ENCODE data around the gene PPP2R3B.
A peak's percentile ranks its signal among the peaks of the same experiment; 100 is the strongest.

The PPP2R3B gene

GRCh38 chrX:320126-320783, 66.5 kb downstream of the PPP2R3B start:
- H3K4me3 ChIP-seq (ENCODE audit: control insufficient read depth, low read depth, low read length): peak overlapping the region; percentile 83
- TF ChIP-seq, protein P1, sequence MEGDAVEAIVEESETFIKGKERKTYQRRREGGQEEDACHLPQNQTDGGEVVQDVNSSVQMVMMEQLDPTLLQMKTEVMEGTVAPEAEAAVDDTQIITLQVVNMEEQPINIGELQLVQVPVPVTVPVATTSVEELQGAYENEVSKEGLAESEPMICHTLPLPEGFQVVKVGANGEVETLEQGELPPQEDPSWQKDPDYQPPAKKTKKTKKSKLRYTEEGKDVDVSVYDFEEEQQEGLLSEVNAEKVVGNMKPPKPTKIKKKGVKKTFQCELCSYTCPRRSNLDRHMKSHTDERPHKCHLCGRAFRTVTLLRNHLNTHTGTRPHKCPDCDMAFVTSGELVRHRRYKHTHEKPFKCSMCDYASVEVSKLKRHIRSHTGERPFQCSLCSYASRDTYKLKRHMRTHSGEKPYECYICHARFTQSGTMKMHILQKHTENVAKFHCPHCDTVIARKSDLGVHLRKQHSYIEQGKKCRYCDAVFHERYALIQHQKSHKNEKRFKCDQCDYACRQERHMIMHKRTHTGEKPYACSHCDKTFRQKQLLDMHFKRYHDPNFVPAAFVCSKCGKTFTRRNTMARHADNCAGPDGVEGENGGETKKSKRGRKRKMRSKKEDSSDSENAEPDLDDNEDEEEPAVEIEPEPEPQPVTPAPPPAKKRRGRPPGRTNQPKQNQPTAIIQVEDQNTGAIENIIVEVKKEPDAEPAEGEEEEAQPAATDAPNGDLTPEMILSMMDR (conservative IDR thresholded peaks at IDR 0.05; ENCODE audit: control insufficient read depth, insufficient read depth, low read depth, low read length): no peak
- peak; percentile 18 for DNase-seq (ENCODE audit: low read depth)

GRCh38 chrX:319579-320125, 67.1 kb downstream of the PPP2R3B start:
- TF ChIP-seq, protein P1 (conservative IDR thresholded peaks at IDR 0.05; ENCODE audit: control insufficient read depth, insufficient read depth, low read depth, low read length): no peak
- peak overlapping the region; percentile 83 for H3K4me3 ChIP-seq (ENCODE audit: control insufficient read depth, low read depth, low read length)
- DNase-seq (ENCODE audit: low read depth): no peak

DNA sequence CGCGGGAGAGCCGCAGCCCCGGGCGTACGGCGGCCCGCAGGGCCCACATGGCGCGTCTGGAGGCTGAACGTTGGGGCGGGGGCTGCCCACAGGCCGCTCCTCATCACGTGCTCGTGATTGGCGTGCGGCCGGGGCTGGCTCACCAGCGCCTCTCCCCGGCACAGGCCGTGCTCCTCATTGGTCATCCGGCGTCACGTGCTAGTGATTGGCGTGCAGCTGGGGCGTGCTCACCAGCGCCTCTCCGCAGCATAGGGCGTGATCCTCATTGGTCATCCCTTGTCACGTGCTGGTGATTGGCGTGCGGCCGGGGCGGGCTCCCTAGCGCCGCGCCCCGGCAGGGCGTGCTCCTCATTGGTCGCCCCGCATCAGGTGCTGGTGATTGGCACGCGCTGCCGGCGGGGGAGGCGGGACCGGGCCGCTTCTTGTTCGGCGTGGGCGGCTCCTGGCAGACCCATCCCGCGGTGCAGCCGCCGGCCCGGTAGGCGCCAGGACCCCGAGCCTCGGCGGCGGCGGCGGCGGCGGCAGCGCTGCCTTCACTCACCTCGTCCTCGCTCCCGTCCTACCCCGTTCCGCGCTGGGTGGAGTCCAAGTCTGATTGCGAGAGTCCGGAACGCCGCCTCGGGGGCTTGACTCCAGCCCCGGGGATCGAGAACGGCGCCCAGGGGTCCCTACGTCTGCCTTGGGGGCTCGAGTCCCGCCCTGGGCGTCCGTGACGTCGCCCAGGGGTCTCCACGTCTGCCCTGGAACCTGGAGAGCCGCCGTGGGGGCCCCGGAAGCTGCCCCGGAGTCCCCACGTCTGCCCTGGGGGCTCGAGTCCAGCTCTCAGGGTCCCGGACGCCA, 67.7 kb downstream of the PPP2R3B start, which contains the start of gene GTPBP6:
GTPBP6 (minus strand) TSS at position 58 of the 840 bp plus-strand sequence; CDS start at position 49, 9 bp downstream.
- H3K4me3 ChIP-seq (ENCODE audit: control insufficient read depth, low read depth, low read length): peak within 1 kb of the TSS; percentile 83
- DNase-seq (ENCODE audit: low read depth): peak; percentile 99
- TF ChIP-seq, protein P1 (conservative IDR thresholded peaks at IDR 0.05; ENCODE audit: control insufficient read depth, insufficient read depth, low read depth, low read length): no peak

DNA sequence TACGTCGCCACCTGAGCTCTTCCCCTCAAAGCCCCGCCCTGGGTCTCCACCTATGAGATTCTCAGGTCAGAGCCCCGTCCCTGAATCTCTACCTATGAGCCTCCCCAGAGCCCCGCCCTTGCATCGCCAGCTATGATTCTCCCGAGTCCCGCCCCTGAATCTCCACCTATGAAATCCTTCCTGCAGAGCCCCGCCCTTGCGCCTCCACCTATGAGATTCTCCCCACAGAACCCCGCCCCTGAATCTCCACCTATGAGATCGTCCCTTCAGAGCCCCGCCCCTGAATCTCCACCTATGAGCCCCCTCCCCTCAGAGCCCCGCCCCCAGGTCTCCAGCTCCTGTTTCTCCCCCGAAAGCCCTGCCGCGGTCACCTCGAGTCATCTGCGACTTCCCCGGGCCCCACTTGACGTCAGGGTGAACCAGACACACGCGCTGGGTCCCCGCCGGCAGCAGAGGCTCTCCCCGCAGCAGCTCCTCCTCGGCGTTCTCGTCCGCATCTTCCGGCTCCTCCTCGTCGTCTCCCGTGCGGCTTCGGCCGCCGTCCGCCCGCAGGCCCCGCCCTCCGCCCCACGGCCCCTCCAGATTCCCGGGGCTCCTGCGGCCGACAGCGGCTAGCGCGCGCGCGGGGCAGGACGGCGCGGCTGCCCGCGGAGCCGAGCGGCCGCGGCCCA, 68.5 kb downstream of the PPP2R3B start:
- TF ChIP-seq, protein P1 (conservative IDR thresholded peaks at IDR 0.05; ENCODE audit: control insufficient read depth, insufficient read depth, low read depth, low read length): no peak
- peak overlapping the region; percentile 72 for H3K4me3 ChIP-seq (ENCODE audit: control insufficient read depth, low read depth, low read length)
- DNase-seq (ENCODE audit: low read depth): peak; percentile 97

DNA sequence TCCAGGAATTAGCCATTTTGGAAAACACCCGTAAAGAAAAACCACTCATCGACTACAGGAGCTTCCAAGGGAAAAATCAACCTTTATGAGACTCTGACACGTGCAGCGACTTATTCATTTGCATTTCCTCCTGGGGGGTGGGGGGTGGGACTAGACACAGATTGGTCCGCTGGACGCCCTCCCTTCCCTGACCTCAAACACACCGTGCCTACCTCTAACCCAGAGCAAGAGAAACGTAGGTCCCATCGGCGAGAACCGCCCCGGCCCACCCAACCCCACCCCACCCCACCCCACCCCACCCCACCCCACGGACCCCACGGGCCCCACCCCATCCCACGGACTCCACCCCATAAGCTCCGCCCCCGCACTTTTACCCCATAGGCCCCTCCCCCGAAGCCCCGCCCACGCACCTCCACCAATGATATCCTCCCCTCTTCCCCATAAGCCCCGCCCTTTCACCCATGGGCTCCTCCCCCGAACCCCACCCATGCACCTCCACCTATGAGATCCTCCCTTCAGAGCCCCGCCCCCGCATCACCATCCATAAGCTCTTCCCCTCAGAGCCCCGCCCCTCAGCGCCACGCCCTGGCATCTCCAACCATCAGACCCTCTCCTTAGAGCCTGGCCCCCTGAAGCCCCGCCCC, 69.2 kb downstream of the PPP2R3B start:
- DNase-seq (ENCODE audit: low read depth): no peak
- TF ChIP-seq, protein P1 (conservative IDR thresholded peaks at IDR 0.05; ENCODE audit: control insufficient read depth, insufficient read depth, low read depth, low read length): no peak
- peak overlapping the region; percentile 72 for H3K4me3 ChIP-seq (ENCODE audit: control insufficient read depth, low read depth, low read length)

Data from fibroblast of mammary gland (primary cell).